ENCODE data around the gene CLIC5. TPM values are rescaled to one million over a fixed set of nuclear protein-coding genes. Genes with fewer than 3 reads are reported as not detected.

The CLIC5 gene
- total RNA-seq, 3 donors from 2014 or later = 1.5 to 2.9 (median 1.6) TPM

DNA sequence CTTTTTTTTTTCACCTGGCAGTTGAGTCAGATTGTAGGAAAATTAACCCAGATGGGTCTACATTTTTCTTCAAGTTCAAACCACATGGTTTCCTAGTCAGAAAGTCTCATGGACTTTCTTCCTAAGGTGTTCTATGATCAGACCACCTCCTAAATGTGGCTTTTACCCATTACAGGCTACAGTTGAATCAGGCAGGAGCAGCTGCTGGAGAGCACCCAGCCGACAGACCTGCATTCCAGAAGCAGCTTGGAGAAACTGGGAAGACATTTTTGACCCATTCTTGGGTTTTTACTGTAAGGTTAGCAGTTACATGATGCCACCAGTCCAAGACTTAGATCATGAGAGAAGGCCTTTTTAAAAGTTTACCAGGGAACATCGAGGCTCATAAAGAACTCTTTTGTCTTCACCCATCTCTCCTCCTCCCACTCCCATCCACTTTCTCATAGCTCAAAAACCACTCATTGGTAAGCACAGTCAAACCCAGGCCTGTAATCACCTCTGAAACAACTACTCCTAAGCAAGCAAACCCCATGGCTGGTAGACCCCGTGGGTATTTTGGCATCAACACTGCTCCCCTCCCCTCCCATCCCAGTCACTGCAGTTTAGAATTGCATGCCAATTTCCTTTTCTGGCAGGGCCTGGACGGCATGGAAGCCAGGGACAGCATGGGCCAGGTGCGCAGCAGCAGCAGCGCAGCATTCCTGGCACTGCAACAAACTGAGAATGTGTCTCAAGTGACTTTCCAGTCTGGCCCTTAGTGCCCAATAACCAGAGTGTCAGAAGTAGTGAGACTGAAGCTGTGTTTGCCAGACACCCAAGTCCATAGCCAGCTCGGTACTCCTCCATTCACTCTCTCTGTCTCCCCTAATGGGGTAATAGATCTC is 113.7 kb downstream of the CLIC5 start:
- Mint-ChIP-seq H3K4me3 (no peak overlapping the region), H3K27me3 (ENCODE audit: low read depth) (no peaks in the 10 kb centered on the region), H3K9me3 (no peaks in the 10 kb centered on the region), H3K36me3 (ENCODE audit: insufficient read depth) (peaks cover 2% of the 10 kb centered on the region), H3K4me1 (ENCODE audit: low read depth) (no peaks in the 10 kb centered on the region)
- DNase-seq = no peak
- no peak for ATAC-seq

DNA sequence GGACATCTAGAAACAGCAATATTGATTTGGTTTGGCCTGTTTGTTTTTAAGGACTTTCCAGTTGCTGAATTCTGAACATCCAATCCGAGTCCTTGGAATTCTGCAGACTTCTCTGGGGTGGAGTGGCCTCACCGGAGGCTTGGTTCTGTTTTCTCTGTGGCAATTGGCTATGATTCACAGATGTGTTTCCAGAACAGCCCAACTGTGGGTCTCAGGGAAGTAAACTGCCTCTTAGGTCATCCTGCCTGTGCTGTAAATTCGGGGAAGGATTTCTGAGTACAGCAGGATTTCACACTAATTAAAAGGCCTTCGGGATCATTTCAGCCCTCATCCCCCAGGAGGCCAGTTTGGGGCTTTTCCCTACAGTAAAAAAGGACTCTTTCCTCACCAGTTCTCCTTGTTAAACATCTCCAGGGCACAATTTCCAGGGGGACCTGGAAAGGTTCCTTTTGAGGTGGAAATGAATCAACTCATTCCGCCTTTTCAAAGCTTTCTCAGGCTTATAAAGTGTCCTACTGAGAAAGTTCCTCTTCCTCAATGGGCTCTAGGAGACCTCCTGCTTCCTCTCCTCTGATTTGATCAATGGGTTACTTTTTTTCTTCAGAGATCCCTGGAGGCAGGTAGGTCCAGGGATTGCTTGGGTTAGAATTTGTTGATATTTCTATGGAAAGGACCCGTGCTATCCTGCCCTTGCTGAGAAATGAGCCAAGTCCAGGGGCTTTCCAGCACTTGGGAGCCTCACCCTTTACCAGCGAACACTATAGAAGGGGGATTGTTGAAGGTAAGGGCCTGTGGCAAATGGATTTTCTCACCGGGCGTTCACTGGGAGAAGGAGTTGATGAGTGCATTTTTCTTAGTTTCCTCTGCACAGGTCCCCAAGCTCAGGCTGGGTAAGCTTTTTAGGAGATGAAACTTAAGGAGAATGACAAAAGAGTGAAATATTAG is 114.6 kb downstream of the CLIC5 start:
- ATAC-seq = no peak
- no peak for DNase-seq
- H3K4me1 Mint-ChIP-seq (ENCODE audit: low read depth) = no peaks in the 10 kb centered on the region
- no peaks in the 10 kb centered on the region for H3K27me3 Mint-ChIP-seq (ENCODE audit: low read depth)
- H3K36me3 Mint-ChIP-seq (ENCODE audit: insufficient read depth) = peaks cover 2% of the 10 kb centered on the region
- no peak overlapping the region for H3K4me3 Mint-ChIP-seq
- H3K9me3 Mint-ChIP-seq = no peaks in the 10 kb centered on the region

DNA sequence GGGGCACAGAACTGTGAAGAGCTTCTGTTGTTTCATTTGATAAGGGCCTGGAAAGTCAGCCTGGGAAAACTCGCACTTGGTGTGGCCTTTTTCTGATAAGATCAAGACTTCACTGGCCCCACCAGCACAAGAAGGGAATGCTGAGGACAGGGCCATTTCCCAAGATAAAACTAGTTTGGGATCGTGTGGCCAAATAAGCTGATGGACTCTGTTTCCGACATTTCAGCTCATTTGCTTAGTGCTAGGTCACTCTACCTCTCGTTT is 116.0 kb downstream of the CLIC5 start:
- DNase-seq (no peak), ATAC-seq (no peak)
- H3K4me3 Mint-ChIP-seq = no peak overlapping the region
- H3K36me3 Mint-ChIP-seq (ENCODE audit: insufficient read depth) = peaks cover 2% of the 10 kb centered on the region
- H3K4me1 Mint-ChIP-seq (ENCODE audit: low read depth) = peaks cover 4% of the 10 kb centered on the region
- no peaks in the 10 kb centered on the region for H3K27me3 Mint-ChIP-seq (ENCODE audit: low read depth)
- no peaks in the 10 kb centered on the region for H3K9me3 Mint-ChIP-seq

DNA sequence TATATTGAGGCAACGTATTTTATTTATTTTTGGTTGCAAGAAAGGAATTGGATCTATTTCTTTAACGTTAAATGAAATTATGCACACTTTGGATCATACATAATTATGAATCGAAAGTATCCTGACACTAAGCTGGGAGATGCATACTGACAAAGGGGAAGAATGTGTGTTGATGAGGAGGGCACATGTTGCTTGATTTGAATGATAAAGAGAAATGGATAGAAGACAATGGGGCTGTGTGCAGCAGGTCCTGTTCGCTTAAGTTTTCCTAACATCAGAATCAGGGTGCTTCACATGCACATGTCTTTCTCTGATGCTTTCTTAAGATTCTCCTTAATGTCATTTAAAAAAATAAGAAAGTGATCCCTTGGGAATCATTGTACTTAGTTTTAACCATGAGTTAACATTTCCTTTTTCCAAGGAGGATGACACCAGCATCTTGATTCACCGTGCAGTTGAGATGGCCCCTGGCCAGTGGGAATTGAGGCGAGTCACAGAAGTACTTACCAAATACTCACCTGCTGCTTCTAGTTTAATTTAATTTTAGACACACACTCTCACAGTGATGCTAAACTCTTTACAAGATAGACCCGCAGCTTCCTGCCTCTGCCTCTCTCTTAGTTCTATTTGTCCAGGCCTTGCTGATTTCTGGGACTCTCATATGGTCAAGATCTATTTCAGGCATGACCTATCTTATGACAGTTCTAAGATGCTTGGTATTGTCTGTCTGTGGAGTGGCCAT is 116.5 kb downstream of the CLIC5 start:
- H3K9me3 Mint-ChIP-seq = no peaks in the 10 kb centered on the region

DNA sequence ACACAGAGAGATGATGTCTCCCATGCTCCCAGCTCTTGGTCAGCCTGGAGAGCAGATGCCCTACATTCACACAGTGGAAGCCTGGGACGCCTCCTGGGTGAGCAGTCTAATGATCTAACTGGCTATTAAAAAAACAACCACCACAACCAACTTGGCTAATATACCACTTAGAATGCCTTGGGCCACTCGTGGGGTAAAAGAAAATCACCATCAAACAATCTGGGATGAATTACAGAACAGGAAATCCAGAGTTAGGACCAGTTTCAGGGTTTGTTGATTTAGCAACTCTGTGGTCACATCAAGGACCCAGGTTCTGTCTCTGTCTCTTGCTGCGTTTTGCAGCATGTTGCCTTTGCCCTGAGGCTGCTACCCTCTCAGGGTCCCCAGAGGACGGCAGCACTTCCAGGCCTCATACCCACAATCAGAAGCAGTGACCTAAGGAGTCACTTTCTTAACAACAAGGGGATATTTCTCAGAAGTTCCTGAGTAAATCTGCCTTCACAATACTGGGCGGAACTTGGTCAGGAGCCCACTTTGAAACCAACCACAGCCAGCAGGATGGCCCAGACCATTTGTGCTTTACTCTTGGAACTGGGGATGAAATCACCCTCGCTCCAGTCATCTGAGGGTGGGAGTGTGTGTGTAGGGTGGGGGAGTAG is 118.7 kb downstream of the CLIC5 start:
- Mint-ChIP-seq H3K4me3 (no peak overlapping the region), H3K36me3 (ENCODE audit: insufficient read depth) (no peaks in the 10 kb centered on the region), H3K4me1 (ENCODE audit: low read depth) (peaks cover 4% of the 10 kb centered on the region), H3K27me3 (ENCODE audit: low read depth) (no peaks in the 10 kb centered on the region), H3K9me3 (no peaks in the 10 kb centered on the region)
- ATAC-seq = no peak
- no peak for DNase-seq

More for the DNA sequence above, 116.5 kb downstream of the CLIC5 start:
- Mint-ChIP-seq H3K4me3 (no peak overlapping the region), H3K4me1 (ENCODE audit: low read depth) (peaks cover 4% of the 10 kb centered on the region), H3K36me3 (ENCODE audit: insufficient read depth) (peaks cover 2% of the 10 kb centered on the region), H3K27me3 (ENCODE audit: low read depth) (no peaks in the 10 kb centered on the region)
- ATAC-seq = no peak
- DNase-seq = no peak

DNA sequence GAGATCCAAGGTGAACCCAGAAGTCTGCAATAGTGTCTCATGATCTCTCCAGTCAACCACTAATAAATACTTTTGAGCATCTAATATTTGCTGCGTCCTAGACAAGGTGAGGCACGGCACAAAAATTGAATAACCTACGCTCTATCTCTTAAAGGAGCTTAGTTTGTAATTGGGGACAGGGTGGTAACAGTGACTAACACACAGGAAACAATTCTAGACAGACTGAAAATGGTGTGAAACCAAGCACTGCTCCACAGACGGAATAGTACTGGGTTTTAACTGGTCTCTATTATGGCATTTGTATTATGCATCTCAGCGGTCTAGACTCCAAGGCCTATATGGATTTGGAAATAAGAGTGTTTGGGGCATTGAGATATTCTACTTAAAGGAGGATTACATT is 120.1 kb downstream of the CLIC5 start:
- H3K4me3 Mint-ChIP-seq = no peak overlapping the region
- no peaks in the 10 kb centered on the region for H3K9me3 Mint-ChIP-seq
- H3K36me3 Mint-ChIP-seq (ENCODE audit: insufficient read depth) = no peaks in the 10 kb centered on the region
- ATAC-seq (peak; percentile 58 to 84), DNase-seq (no peak)
- peaks cover 4% of the 10 kb centered on the region for H3K4me1 Mint-ChIP-seq (ENCODE audit: low read depth)
- H3K27me3 Mint-ChIP-seq (ENCODE audit: low read depth) = peaks cover under 1% of the 10 kb centered on the region

DNA sequence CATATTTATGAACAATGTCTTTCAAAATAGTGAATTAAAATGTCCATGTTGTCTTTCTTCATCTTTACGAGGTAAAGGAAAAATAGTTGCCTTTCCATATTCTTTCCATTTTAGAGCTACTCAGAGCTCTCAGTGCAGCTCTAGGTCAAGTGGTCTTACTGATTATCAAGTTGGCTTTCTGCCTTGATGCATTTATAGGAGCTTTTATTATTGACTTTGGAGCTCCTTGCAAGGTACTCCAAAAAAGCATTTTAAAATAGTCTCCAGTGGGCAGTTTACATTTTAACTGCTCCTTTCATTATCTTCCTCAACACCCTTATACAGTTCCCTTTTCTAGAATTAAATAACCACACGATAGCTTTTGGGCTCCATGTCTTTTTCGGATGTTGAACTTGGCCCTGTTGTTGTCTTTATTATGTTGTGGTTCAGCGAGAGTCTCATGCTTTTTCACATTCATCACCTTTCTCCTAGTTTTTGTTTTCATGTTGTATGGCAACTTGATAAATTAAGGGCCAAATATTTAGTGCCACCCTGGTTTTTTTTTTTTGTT is 122.9 kb downstream of the CLIC5 start:
- no peaks in the 10 kb centered on the region for H3K36me3 Mint-ChIP-seq (ENCODE audit: insufficient read depth)
- H3K4me3 Mint-ChIP-seq = no peak overlapping the region
- H3K9me3 Mint-ChIP-seq = no peaks in the 10 kb centered on the region
- ATAC-seq = no peak
- peaks cover 4% of the 10 kb centered on the region for H3K27me3 Mint-ChIP-seq (ENCODE audit: low read depth)
- H3K4me1 Mint-ChIP-seq (ENCODE audit: low read depth) = peaks cover 4% of the 10 kb centered on the region
- no peak for DNase-seq

DNA sequence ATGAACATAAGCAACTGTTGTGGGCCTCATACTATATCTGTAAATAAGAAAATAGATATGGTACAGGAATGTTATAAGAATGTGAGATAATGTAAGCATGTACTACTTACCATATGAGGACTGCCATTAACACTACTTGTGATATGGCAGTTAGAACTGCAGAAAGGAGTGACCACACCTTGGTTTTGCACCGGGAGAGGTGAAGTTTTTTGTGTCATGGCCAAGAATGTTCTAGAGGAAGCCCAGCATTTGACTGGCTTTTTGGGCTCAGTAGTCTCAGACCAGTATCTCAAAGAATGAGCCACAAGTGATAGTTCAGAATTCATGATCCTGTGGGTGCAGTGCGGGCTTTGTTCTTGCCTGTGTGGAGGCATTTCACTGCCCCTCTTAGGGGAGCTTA is 123.5 kb downstream of the CLIC5 start:
- ATAC-seq (no peak), DNase-seq (no peak)
- Mint-ChIP-seq H3K27me3 (ENCODE audit: low read depth) (peaks cover 6% of the 10 kb centered on the region), H3K4me1 (ENCODE audit: low read depth) (peaks cover 4% of the 10 kb centered on the region), H3K36me3 (ENCODE audit: insufficient read depth) (no peaks in the 10 kb centered on the region), H3K4me3 (no peak overlapping the region), H3K9me3 (no peaks in the 10 kb centered on the region)

DNA sequence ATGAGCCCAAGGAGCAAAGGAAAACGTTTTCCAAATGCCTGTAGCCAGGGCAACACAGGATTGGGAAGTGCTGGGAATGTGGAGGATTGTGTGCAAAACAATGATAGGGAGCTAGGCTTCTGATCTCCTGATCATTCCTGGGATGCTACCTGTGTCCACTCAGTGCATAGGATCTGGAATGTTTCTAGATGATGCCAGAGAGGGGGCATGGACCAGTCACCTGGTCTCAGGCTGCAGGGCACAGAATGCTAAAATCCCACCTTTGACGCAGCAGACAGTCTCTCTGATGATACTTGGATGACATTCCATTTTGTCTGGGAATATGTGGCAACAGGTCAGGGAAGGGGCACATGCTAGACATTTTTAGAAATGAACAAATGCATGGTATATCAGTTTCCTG is 128.9 kb downstream of the CLIC5 start:
- no peaks in the 10 kb centered on the region for H3K4me1 Mint-ChIP-seq (ENCODE audit: low read depth)
- DNase-seq (no peak), ATAC-seq (no peak)
- H3K4me3 Mint-ChIP-seq = no peak overlapping the region
- peaks cover 8% of the 10 kb centered on the region for H3K27me3 Mint-ChIP-seq (ENCODE audit: low read depth)
- H3K36me3 Mint-ChIP-seq (ENCODE audit: insufficient read depth) = no peaks in the 10 kb centered on the region
- no peaks in the 10 kb centered on the region for H3K9me3 Mint-ChIP-seq

DNA sequence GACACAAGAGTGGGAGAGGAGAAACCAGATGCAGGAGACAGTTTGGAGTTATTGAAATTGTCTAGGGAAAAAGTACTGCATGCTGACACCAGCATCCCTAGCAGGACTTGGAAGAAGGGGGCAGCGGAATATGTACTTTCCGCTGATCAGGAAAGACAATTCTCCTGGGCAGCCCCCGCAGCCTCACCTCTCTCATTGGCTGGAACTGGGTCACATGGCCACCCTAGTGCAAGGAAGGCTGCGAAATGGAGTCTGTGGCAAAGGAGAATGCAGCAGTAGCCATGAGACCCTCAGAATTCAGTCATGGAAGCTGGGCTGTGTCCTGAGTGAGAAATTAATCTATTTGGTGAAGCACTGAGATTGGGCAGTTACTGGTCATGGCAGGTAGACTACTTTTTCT is 131.3 kb downstream of the CLIC5 start:
- Mint-ChIP-seq H3K9me3 (no peaks in the 10 kb centered on the region), H3K4me3 (no peak overlapping the region), H3K4me1 (ENCODE audit: low read depth) (no peaks in the 10 kb centered on the region), H3K36me3 (ENCODE audit: insufficient read depth) (no peaks in the 10 kb centered on the region), H3K27me3 (ENCODE audit: low read depth) (peaks cover 3% of the 10 kb centered on the region)
- ATAC-seq (no peak), DNase-seq (no peak)

DNA sequence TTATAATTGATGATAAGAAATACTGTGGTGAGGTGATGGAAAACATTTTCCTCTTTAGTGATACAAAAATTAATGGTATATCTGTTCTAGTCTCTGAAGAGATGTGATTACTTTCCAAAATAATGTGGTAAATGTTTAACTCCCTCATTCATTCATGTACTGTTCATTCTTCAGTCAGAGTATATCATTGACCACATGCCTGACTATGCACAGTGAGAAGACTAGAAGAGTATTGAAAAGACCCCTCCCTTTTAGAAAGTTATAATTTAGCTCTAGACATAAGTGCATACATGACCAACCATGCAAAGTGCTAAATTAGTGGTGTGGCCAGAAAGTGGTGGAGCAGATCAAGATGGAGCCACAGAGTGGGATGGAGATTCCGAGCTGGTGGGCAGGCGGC is 133.0 kb downstream of the CLIC5 start:
- no peak for DNase-seq
- no peaks in the 10 kb centered on the region for H3K4me1 Mint-ChIP-seq (ENCODE audit: low read depth)
- ATAC-seq = no peak
- no peaks in the 10 kb centered on the region for H3K9me3 Mint-ChIP-seq
- H3K27me3 Mint-ChIP-seq (ENCODE audit: low read depth) = peaks cover 3% of the 10 kb centered on the region
- H3K4me3 Mint-ChIP-seq = no peak overlapping the region
- no peaks in the 10 kb centered on the region for H3K36me3 Mint-ChIP-seq (ENCODE audit: insufficient read depth)

DNA sequence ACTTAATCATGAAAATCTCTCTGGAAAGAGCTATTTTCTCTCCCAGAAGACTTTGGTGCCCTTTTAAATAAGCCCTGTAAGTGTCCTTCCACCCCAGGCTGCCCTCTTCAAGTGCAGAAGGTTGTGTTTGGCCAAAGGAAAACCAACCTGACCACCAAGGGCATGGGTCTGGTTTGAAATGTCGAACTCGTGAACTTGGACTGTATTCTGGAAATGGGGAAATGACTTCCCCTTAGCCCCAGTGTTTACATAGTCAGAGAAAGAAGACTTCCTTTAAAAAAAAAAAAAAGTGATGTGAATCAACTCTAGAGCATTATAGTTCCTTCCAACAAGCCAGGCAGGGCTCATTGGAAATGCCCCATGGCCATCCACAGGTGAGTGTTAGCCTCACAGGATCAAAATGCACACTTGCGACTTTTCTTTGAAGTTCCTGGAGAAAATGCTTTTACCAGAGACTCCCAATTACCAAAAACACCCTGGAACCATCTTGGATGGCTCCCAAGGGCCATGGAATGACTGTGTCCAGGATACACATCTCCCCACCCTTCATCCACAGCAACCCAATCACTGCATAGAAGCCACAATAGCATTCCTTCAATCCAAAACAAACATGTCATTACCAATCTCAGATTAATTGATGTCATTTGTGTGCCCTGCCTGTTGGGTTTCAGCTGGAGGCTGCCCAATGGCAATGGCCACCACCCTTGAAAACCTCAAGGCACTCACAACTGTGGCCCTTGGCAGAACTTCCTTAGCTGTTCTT is 133.8 kb downstream of the CLIC5 start:
- H3K4me3 Mint-ChIP-seq = no peak overlapping the region
- no peak for DNase-seq
- no peaks in the 10 kb centered on the region for H3K4me1 Mint-ChIP-seq (ENCODE audit: low read depth)
- H3K27me3 Mint-ChIP-seq (ENCODE audit: low read depth) = no peaks in the 10 kb centered on the region
- no peaks in the 10 kb centered on the region for H3K9me3 Mint-ChIP-seq
- H3K36me3 Mint-ChIP-seq (ENCODE audit: insufficient read depth) = no peaks in the 10 kb centered on the region
- no peak for ATAC-seq

DNA sequence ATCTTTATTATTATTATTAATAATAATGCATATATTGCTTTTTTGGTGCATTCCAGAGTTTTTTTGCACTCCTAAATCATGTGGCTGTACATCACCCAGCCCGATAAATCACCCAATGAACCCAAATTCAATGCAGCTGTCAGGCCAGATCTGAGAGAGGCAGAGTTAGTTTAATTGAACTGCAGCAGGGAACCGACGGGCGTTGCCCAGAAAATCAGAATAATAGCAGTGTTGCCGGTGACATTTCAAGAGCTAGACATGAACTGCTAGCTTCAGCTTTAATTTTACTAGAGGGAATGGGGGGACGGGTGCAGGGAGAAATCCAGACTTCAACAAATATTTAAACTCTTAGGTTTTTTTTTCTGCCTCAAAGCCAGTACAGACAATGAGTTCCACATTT is 135.0 kb downstream of the CLIC5 start:
- Mint-ChIP-seq H3K4me1 (ENCODE audit: low read depth) (no peaks in the 10 kb centered on the region), H3K36me3 (ENCODE audit: insufficient read depth) (no peaks in the 10 kb centered on the region), H3K9me3 (no peaks in the 10 kb centered on the region), H3K4me3 (no peak overlapping the region), H3K27me3 (ENCODE audit: low read depth) (no peaks in the 10 kb centered on the region)
- DNase-seq (no peak), ATAC-seq (no peak)
